DLD1 (cell line): ENCODE measurements around the gene PAK1IP1.
"Not testable (repeated sequence)": the region's sequence is repeated elsewhere in the genome, so short reads cannot be mapped to it uniquely, and the experiment has no call there.

Experiments
- in situ Hi-C: cut with HindIII; loops from 2 replicates; pipeline ENCODE4 v1.10.0; 2017; ENCODE audit warnings: low sequenced_read_pairs

The PAK1IP1 gene

GRCh38 chr6:10694302-10695085 lies at the start of gene PAK1IP1, which contains the start of gene C6orf52:
PAK1IP1 (plus strand) TSS chr6:10694972; CDS start chr6:10694986, 14 bp downstream.
C6orf52 (minus strand) TSS chr6:10694616; CDS start chr6:10687550, 7,066 bp downstream.
- in situ Hi-C loops = no loop called here

- in situ Hi-C loops = no loop called here
These were observed 39.2 kb upstream of the PAK1IP1 start for GRCh38 chr6:10655508-10656055.

- in situ Hi-C loops = no loop called here
These were observed 35.7 kb upstream of the PAK1IP1 start for GRCh38 chr6:10658910-10659698.

- in situ Hi-C loops = no loop called here
These were observed 34.9 kb upstream of the PAK1IP1 start for GRCh38 chr6:10659699-10660348.

GRCh38 chr6:10660431-10661191 lies 34.2 kb upstream of the PAK1IP1 start:
- in situ Hi-C loops = not testable (repeated sequence)

GRCh38 chr6:10662207-10662606 lies 32.6 kb upstream of the PAK1IP1 start:
- in situ Hi-C loops = no loop called here

GRCh38 chr6:10662742-10663141 lies 32.0 kb upstream of the PAK1IP1 start:
- in situ Hi-C loops = no loop called here

- in situ Hi-C loops = not testable (repeated sequence)
These were observed 29.2 kb upstream of the PAK1IP1 start for GRCh38 chr6:10665595-10665994.

GRCh38 chr6:10668126-10668917 lies 26.4 kb upstream of the PAK1IP1 start:
- in situ Hi-C loops = no loop called here

- in situ Hi-C loops = no loop called here
These were observed 18.4 kb upstream of the PAK1IP1 start for GRCh38 chr6:10676403-10676802.

GRCh38 chr6:10678456-10678855 lies 16.3 kb upstream of the PAK1IP1 start:
- in situ Hi-C loops = no loop called here

GRCh38 chr6:10681795-10682194 lies 13.0 kb upstream of the PAK1IP1 start:
- in situ Hi-C loops = no loop called here

- in situ Hi-C loops = no loop called here
These were observed 12.3 kb upstream of the PAK1IP1 start for GRCh38 chr6:10682355-10682988.

- in situ Hi-C loops = no loop called here
These were observed 10.2 kb upstream of the PAK1IP1 start for GRCh38 chr6:10684618-10685017.

GRCh38 chr6:10685092-10685915 lies 9.5 kb upstream of the PAK1IP1 start:
- in situ Hi-C loops = no loop called here

GRCh38 chr6:10686901-10687300 lies 7.9 kb upstream of the PAK1IP1 start:
- in situ Hi-C loops = no loop called here

GRCh38 chr6:10687582-10687981 lies 7.2 kb upstream of the PAK1IP1 start:
- in situ Hi-C loops = no loop called here
